Muscle layer of duodenum (tissue), 2 donors: ENCODE data around the gene PPP1R3E.
"Not testable (repeated sequence)": the region's sequence is repeated elsewhere in the genome, so short reads cannot be mapped to it uniquely, and the experiment has no call there.

ENCODE experiments used
- H3K27ac ChIP-seq: one replicate; pipeline ENCODE4 v1.7.0; 2013; ENCODE audit warnings: mild to moderate bottlenecking, low read length
- H3K27me3 ChIP-seq: one replicate; pipeline ENCODE4 v1.7.0; 2013; ENCODE audit warnings: low read depth, mild to moderate bottlenecking, control low read depth, low read length
- H3K36me3 ChIP-seq, 2 donors: one replicate each; pipeline ENCODE4 v1.7.0; 2013; ENCODE audit warnings: low read length in 2 of 2, control low read depth in 1 of 2, mild to moderate bottlenecking in 1 of 2; ENCODE audit not compliant: insufficient read depth in 2 of 2, control insufficient read depth in 1 of 2
- H3K4me1 ChIP-seq, 2 donors: one replicate each; pipeline ENCODE4 v1.7.0; 2013; ENCODE audit warnings: low read length in 2 of 2, mild to moderate bottlenecking in 2 of 2, control low read depth in 1 of 2, moderate library complexity in 1 of 2; ENCODE audit not compliant: insufficient read depth in 2 of 2, control insufficient read depth in 1 of 2
- H3K4me3 ChIP-seq, 2 donors: one replicate each; pipeline ENCODE4 v1.7.0; 2013; ENCODE audit warnings: low read length in 2 of 2, low read depth in 1 of 2, mild to moderate bottlenecking in 1 of 2
- H3K9me3 ChIP-seq, 2 donors: one replicate each; pipeline ENCODE4 v1.7.0; 2013; ENCODE audit warnings: low read length in 2 of 2, control low read depth in 1 of 2, mild to moderate bottlenecking in 1 of 2; ENCODE audit not compliant: control insufficient read depth in 1 of 2
- donor health status: healthy.

PPP1R3E gene

DNA sequence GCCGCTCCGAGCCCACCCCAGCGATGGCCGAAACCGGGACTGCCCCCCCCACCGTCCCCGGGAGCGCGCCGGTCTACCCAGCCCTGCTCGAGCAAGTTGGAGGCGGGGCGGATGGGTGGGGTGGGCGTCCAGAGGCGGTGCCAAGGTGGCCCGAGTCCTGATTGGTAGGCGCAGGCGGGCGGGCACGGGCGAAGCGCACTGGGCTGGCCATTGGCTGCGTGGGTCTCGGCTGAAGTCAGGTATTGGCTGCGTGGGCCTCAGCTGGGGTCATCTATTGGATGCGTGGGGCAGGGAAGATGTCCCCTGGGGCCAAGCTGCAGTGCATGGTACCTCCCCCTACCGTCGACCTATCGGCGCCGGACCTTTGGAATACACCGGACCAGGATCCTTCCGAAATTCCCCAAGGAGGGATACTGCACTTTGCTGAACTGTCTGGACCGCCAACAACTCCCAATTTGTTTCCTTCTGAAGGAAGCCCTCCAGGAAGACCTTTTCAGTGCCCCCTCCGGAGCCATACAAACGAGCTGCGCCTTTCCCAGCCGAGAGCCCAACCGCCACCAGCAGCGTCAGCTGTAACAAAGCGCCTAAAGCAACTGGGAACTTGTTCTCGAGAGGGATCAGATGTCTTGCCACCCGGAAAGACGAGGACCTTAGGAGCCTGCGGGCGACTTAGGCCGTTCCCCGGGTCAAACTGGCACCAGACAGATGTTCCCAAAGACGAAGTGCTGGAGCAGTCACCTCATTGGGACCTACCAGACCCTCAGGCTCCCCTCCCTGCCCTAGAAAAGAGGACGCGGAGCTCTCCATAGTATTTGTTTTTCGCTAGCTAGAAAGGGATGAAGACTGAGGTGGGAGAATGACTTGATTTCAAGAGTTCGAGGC lies 16.4 kb downstream of the PPP1R3E start, which contains the start of gene HOMEZ:
Gene HOMEZ (minus strand): TSS at position 113 of the 882 bp plus-strand sequence. CDS start 180 bp downstream, outside the sequence.
- no peaks in the 10 kb centered on the region for H3K36me3 ChIP-seq
- peak within 1 kb of the TSS; percentile 92 to 94 for H3K4me3 ChIP-seq
- peak within 1 kb of the TSS; percentile 97 for H3K27ac ChIP-seq
- H3K4me1 ChIP-seq: peaks cover 0 to 21% of the 10 kb centered on the region in 2 donors
- H3K9me3 ChIP-seq: no peaks in the 10 kb centered on the region
- H3K27me3 ChIP-seq: no peaks in the 10 kb centered on the region

DNA sequence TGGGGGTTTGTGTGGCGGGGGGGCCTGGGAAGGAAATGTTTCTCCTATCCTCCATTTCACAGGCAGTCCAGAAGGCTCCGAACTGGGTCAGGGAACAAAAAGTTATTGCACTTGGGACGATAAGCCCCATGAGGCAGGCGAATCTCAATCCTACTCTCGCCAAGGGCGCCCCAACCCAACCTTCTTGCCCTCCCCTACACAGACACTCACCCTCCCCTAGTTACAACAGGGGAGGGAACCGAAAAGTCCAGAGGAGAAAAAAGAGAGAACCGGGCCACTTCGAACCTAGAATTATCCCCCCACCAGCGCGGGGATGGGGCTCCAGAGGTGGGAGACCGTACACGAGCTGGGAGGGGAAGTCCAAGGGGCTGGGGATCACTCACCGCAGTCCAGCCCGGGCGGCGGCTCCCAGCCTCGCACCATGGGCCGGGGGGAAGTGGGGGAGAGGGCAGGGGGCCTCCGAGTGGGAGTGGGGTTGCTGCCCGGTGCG lies 17.1 kb downstream of the PPP1R3E start:
- Histone ChIP-seq H3K9me3 (no peaks in the 10 kb centered on the region), H3K4me3 (peak overlapping the region; percentile 92 to 94), H3K27me3 (no peaks in the 10 kb centered on the region), H3K36me3 (no peaks in the 10 kb centered on the region), H3K27ac (peak overlapping the region; percentile 93), H3K4me1 (peaks cover 0 to 21% of the 10 kb centered on the region in 2 donors)

DNA sequence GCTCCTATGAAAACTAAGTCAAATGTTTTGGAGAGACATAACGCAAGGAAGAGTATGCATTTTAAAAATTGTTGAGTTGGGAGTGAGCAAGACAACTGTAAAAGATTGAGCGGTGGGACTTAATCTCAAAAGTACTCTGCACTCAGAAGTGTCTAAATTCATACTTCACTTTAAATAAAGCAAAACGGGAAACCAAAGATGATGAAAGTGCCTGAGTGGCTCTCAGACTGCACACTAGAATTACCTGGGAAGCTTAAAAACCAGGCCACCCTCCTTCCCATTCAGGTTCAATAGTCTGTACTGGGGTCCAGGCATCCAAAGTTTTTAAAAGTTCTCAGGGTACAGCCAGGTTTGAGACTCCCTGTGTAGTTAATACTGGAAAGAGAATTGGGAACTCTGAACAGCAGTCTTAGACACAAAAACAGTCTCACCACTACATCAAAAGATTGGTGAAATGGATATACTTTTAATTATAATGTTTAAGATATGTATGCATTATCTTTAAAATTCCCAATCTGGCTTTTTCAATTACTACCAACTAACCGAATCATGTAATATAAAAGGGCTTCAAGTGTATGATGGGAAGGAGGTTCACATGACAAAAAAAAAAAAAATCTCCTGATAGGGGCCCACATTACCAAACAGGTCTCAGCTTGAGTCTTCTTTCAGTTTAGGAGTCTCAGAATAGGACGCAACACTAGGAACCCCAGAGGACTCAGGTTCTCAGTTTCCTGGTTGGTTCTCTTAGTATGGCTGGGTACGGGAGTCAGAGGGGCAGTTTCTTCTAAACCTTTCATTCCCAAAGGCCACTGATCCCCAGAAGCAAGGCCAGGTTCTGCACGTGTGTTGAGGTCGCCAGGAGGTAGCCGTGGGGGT lies 17.8 kb downstream of the PPP1R3E start:
- Histone ChIP-seq H3K27ac (peak overlapping the region; percentile 93), H3K9me3 (no peaks in the 10 kb centered on the region), H3K27me3 (no peaks in the 10 kb centered on the region), H3K4me1 (peaks cover 0 to 21% of the 10 kb centered on the region in 2 donors), H3K36me3 (no peaks in the 10 kb centered on the region), H3K4me3 (peak overlapping the region; percentile 92 to 94)

DNA sequence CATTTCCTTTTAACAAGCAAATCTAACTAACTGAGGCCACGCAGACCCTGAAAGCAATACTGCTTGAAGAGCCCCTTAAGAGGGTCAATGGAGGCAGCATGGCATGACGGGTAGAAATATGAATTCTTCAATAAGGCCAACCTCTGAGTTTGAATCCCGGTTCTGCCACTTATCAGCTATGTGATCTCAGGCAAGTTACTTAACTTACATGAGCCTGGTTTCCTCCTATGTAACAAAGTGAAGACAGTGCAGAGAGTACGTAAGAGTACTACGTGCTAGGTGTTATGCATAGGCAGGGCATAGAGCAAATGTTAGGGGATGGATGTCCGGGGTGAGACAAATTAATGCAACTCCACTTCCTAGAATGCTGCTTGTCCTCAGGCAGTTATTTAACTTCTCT lies 21.4 kb downstream of the PPP1R3E start:
- Histone ChIP-seq H3K4me1 (peaks cover 0 to 13% of the 10 kb centered on the region in 2 donors), H3K9me3 (no peaks in the 10 kb centered on the region), H3K27me3 (no peaks in the 10 kb centered on the region), H3K4me3 (no peak overlapping the region), H3K27ac (no peak overlapping the region), H3K36me3 (peaks cover 5 to 8% of the 10 kb centered on the region in 2 donors)

DNA sequence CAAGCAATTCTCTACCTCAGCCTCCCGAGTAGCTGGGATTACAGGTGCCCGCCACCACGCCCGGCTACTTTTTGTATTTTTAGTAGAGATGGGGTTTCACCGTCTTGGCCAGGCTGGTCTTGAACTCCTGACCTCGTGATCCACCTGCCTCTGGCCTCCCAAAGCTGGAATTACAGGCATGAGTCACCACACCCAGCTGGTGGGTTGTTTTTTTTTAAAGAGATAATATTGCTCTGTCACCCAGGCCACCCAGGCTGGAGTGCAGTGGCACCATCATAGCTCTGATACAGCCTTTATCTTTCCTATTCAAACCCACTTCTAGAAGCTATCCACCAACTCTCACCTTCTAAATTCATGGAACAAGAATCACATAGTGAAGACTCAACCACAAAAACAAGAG lies 24.7 kb downstream of the PPP1R3E start:
- H3K27ac ChIP-seq, H3K4me1 ChIP-seq, H3K9me3 ChIP-seq, H3K4me3 ChIP-seq, H3K27me3 ChIP-seq: not testable (repeated sequence)
- peaks cover 10 to 16% of the 10 kb centered on the region in 2 donors for H3K36me3 ChIP-seq

DNA sequence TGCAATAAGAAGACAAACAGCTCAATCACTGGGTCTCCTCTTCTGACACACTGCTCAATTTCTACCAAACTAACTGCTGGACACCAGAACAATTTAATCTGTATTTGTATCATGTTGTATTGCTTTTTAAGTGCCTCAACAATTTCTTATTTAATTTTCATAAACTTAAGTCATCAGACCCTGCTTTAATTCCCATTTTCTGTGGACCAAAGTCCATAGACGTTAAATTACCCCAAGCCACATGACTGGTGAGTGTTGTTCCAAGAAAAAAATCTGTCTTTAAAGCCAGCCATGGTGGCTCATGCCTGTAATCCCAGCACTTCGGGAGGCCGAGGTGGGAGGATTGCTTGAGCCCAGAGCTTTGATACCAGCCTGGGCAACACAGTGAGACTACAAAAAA lies 25.5 kb downstream of the PPP1R3E start:
- Histone ChIP-seq H3K27me3 (no peaks in the 10 kb centered on the region), H3K27ac (no peak overlapping the region), H3K9me3 (no peaks in the 10 kb centered on the region), H3K36me3 (peaks cover 10 to 16% of the 10 kb centered on the region in 2 donors), H3K4me3 (no peak overlapping the region), H3K4me1 (no peaks in the 10 kb centered on the region)

DNA sequence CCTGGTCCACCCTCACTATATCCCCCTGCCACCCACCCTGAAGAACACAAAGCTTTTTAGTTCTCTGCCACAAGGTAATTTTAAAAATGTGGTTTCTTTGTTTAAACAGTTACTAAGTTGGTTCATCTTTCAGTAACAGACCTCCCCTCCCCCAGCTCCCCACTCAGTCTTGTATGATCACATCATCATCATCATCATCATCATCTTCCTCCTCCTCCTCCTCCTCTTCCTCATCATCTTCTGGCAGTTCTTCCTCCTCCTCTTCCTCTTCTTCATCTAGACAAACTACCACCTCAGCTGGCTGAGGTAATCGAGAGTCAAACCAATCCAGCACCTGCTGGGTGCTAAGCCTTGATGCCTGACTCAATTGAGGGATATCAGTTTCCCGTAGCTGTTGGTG lies 27.2 kb downstream of the PPP1R3E start:
- Histone ChIP-seq H3K27ac (no peak overlapping the region), H3K9me3 (no peaks in the 10 kb centered on the region), H3K27me3 (no peaks in the 10 kb centered on the region), H3K36me3 (peaks cover 10 to 16% of the 10 kb centered on the region in 2 donors), H3K4me3 (no peak overlapping the region), H3K4me1 (no peaks in the 10 kb centered on the region)

DNA sequence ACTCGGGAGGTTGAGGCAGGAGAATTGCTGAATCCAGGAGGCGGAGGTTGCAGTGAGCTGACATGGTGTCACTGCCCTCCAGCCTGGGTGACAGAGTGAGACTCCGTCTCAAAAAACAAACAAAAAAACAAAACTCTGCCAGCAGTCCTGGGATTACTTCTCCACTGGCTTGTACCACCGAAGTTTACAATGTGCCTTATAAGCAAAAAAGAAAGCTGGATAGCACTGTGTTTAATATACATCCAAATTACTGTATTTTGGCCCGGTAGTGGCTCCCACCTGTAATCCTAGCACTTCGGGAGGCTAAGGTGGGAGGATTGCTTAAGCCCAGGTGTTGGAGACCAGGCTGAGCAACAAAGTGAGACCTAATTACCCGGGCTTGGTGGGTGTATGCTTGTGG lies 33.5 kb downstream of the PPP1R3E start:
- Histone ChIP-seq H3K27ac (no peak overlapping the region), H3K4me1 (no peaks in the 10 kb centered on the region), H3K9me3 (no peaks in the 10 kb centered on the region), H3K36me3 (no peaks in the 10 kb centered on the region), H3K4me3 (no peak overlapping the region), H3K27me3 (no peaks in the 10 kb centered on the region)

DNA sequence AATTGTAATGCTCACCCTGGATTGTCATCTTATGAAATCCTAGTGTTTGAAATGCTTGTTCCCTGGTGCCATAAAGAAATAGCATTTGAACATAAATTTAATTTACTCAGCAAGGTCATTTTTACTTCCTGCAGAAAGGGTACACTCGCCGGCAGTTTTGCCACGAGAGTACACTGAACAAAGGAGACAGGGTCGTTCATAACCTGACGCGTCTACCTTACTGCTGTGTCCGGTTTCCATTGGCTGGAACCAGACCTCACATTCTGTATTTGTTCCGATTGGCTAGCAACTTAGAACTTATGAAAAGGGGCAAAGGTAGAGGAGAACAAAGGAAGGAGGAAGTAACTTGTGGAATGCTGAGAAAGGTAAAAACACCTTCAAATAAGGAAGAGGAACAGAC lies 41.8 kb downstream of the PPP1R3E start:
- H3K27ac ChIP-seq, H3K27me3 ChIP-seq, H3K9me3 ChIP-seq, H3K4me3 ChIP-seq, H3K4me1 ChIP-seq, H3K36me3 ChIP-seq: not testable (repeated sequence)

DNA sequence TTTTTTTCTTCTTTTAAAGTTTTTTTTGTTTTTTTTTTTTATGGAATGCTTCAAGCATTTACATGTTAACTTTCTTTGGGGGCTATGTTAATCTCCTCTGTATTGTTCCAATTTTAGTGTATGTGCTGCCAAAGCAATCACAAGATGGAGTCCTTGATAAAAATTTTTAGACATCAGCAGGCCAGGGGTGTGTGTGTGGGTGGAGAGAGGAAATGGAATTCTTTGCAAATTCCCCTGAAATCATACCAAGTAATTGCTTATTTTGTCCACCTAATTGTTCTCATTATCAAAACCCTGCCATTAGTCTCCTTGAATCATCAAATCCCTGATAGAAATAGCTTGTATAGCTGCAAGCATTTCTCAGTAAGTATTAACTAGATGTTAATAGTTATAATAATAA lies 43.2 kb downstream of the PPP1R3E start:
- Histone ChIP-seq H3K9me3 (no peaks in the 10 kb centered on the region), H3K36me3 (no peaks in the 10 kb centered on the region), H3K27ac (no peak overlapping the region), H3K27me3 (no peaks in the 10 kb centered on the region), H3K4me1 (no peaks in the 10 kb centered on the region), H3K4me3 (no peak overlapping the region)

DNA sequence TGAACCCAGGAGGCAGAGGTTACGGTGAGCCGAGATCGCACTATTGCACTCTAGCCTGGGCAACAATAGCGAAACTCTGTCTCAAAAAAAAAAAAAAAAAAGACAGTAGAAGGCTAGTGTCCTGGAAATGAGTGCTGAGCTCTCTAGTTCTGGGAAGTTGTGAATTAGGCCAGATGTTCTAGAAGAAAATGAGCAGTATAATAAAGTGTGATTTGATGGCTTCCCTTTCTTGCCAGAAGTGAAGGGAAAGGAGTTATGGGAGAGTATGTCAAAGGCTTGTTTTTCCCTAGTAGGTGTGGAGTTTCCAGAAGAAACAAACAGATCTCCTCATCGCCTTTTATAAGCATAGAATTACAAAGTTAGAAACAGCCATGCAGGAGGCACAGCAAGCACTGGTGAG lies 44.4 kb downstream of the PPP1R3E start:
- Histone ChIP-seq H3K27me3 (no peaks in the 10 kb centered on the region), H3K4me1 (no peaks in the 10 kb centered on the region), H3K9me3 (no peaks in the 10 kb centered on the region), H3K4me3 (no peak overlapping the region), H3K36me3 (no peaks in the 10 kb centered on the region), H3K27ac (no peak overlapping the region)
